Neutrophil (primary cell): ENCODE measurements around the gene STIL.

Experiments used
- H3K27ac ChIP-seq: fragments of 200-600 bp; sonication (generic); 2 replicates; pipeline ENCODE4 v1.5.1; 2016; ENCODE audit warnings: mild to moderate bottlenecking, moderate library complexity
- H3K27me3 ChIP-seq: fragments of 200-600 bp; sonication (generic); 2 replicates; pipeline ENCODE4 v1.6.0; 2016; ENCODE audit warnings: mild to moderate bottlenecking
- H3K36me3 ChIP-seq: fragments of 200-600 bp; sonication (generic); 2 replicates; pipeline ENCODE4 v1.5.1; 2017
- H3K4me1 ChIP-seq, 2 experiments: fragments of 200-600 bp in 1 of 2; sonication (generic) in 1 of 2; 1 replicate in 1 of 2; 2 replicates in 1 of 2; pipeline versions ENCODE4 v1.5.1 to v1.6.1; 2013 to 2016; ENCODE audit warnings: low read depth in 1 of 2, low read length in 1 of 2, mild to moderate bottlenecking in 1 of 2, moderate library complexity in 1 of 2; ENCODE audit not compliant: control insufficient read depth in 1 of 2, insufficient read depth in 1 of 2
- H3K4me3 ChIP-seq, 2 experiments: fragments of 200-600 bp in 1 of 2; sonication (generic) in 1 of 2; 1 replicate in 1 of 2; 2 replicates in 1 of 2; pipeline ENCODE4 v1.5.1; 2013 to 2016; ENCODE audit warnings: low read depth in 1 of 2, low read length in 1 of 2, mild to moderate bottlenecking in 1 of 2, moderate library complexity in 1 of 2
- H3K9me3 ChIP-seq: fragments of 200-600 bp; sonication (generic); 2 replicates; pipeline ENCODE4 v1.5.1; 2016
- CTCF ChIP-seq: fragments of 200-600 bp; sonication (generic); IDR thresholded peaks from 2 replicates; pipeline ENCODE4 v1.5.1; 2016; ENCODE audit warnings: antibody characterized with exemption

Gene STIL

GRCh38 chr1:47211796-47212269 lies 102.1 kb downstream of the STIL start:
- H3K36me3 ChIP-seq = no peaks in the 10 kb centered on the region
- no peak overlapping the region for H3K4me3 ChIP-seq
- peaks cover 0 to 6% of the 10 kb centered on the region in 2 experiments for H3K4me1 ChIP-seq
- no peak overlapping the region for H3K27ac ChIP-seq
- H3K9me3 ChIP-seq = no peaks in the 10 kb centered on the region
- TF ChIP-seq CTCF = no peak
- H3K27me3 ChIP-seq = peaks cover 6% of the 10 kb centered on the region

GRCh38 chr1:47210666-47211065 lies 103.3 kb downstream of the STIL start:
- Histone ChIP-seq H3K36me3 (no peaks in the 10 kb centered on the region), H3K9me3 (no peaks in the 10 kb centered on the region), H3K27ac (no peak overlapping the region), H3K4me1 (peaks cover 0 to 6% of the 10 kb centered on the region in 2 experiments), H3K27me3 (peaks cover 6% of the 10 kb centered on the region), H3K4me3 (no peak overlapping the region)
- no peak for TF ChIP-seq CTCF

DNA sequence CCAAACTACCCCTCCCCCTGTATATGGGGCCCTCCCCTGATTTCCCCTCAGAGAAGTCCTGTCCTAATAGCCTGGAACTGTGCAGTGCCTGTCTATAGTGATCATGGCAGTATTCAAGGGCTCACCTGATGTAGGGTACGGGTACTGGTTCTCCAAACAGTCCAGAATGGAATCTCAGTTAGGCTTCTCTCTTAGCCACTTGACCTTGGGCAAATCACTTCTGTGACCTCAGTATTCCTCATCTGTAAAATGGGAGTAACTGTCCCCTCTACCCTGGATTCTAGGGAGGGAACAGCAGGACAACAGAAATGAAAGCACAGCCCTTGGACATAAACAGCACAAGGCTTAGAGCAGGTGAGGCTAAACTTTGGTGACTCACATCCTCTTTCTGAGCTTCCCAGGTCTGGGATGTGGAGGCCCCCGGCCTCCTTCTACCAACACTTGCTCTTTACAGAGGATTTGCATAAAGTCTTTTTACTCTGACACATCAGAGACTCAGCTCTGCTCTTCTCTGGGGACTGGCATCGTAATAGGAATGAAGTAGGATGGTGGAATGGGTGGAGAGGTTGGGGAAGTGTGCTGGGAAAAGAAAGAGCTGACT lies 104.1 kb downstream of the STIL start:
- Histone ChIP-seq H3K27ac (no peak overlapping the region), H3K4me3 (no peak overlapping the region), H3K36me3 (no peaks in the 10 kb centered on the region), H3K27me3 (peaks cover 6% of the 10 kb centered on the region), H3K9me3 (no peaks in the 10 kb centered on the region), H3K4me1 (peaks cover 0 to 6% of the 10 kb centered on the region in 2 experiments)
- TF ChIP-seq CTCF = no peak

DNA sequence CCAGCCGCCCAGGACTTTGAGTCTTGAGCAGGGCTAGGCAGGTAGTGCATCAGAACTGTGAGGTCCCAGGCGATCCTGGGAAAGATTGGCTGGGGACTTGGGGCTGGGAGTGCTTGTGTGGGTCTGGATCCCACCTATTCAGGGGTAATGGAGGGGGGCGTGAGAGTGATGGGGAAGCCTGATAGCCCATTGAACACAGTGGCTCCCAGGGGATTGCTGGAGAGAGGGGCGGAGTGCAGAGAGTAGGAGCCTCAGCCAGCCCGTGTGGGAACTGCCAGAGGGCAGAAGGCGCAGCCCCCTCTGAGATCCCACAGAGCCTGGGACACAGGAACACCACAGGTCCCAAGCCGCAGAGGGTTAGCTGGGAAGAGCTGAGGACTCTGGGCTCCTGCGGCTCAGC lies 104.9 kb downstream of the STIL start:
- Histone ChIP-seq H3K27ac (no peak overlapping the region), H3K4me1 (peaks cover 0 to 3% of the 10 kb centered on the region in 2 experiments), H3K36me3 (no peaks in the 10 kb centered on the region), H3K9me3 (no peaks in the 10 kb centered on the region), H3K27me3 (peaks cover 14% of the 10 kb centered on the region), H3K4me3 (no peak overlapping the region)
- TF ChIP-seq CTCF = no peak

GRCh38 chr1:47208374-47208850 lies 105.5 kb downstream of the STIL start:
- H3K4me1 ChIP-seq = peaks cover 0 to 3% of the 10 kb centered on the region in 2 experiments
- H3K27me3 ChIP-seq = peaks cover 14% of the 10 kb centered on the region
- no peaks in the 10 kb centered on the region for H3K36me3 ChIP-seq
- H3K27ac ChIP-seq = no peak overlapping the region
- H3K9me3 ChIP-seq = no peaks in the 10 kb centered on the region
- no peak for TF ChIP-seq CTCF
- no peak overlapping the region for H3K4me3 ChIP-seq
